Lower lobe of right lung (tissue), 2 donors: ENCODE data around the gene CACNA1C. TPM values are rescaled to one million over a fixed set of nuclear protein-coding genes. Genes with fewer than 3 reads are reported as not detected.
A peak's percentile ranks its signal among the peaks of the same experiment; 100 is the strongest.

ENCODE experiments used
- ATAC-seq, 2 donors: fragments of 200-7000 bp; cut with Tn5 transposase; one replicate each; pipeline ENCODE4 v1.9.1; 2020 to 2022; ENCODE audit warnings: mild to moderate bottlenecking in 2 of 2, moderate library complexity in 2 of 2
- DNase-seq: peaks from one replicate; pipeline ENCODE4 v3.0.0-alpha.2; 2020
- H3K27ac ChIP-seq: fragments of 200-600 bp; one replicate; pipeline ENCODE4 v1.8.0; 2022
- H3K27me3 ChIP-seq: fragments of 200-600 bp; one replicate; pipeline ENCODE4 v1.8.0; 2022; ENCODE audit warnings: low read depth
- H3K36me3 ChIP-seq: fragments of 200-600 bp; one replicate; pipeline ENCODE4 v1.8.0; 2022; ENCODE audit warnings: mild to moderate bottlenecking
- H3K4me1 ChIP-seq: fragments of 200-600 bp; one replicate; pipeline ENCODE4 v1.8.0; 2022
- H3K4me3 ChIP-seq: fragments of 200-600 bp; one replicate; pipeline ENCODE4 v1.8.0; 2022; ENCODE audit warnings: mild to moderate bottlenecking
- H3K9me3 ChIP-seq: fragments of 200-600 bp; one replicate; pipeline ENCODE4 v1.8.0; 2022
- intact Hi-C: fragments of 100-400 bp; cut with DNase I; formaldehyde crosslinking; loops from one replicate; pipeline ENCODE4 v1.11.0; 2022
- total RNA-seq: library from RNA; stranded (reverse); fragmentation: NEBNext Ultra II Directional; extraction: Animal tissue kit (Norgen Biotek cat#: 25700); gene quantifications from one replicate; pipeline ENCODE4 v1.2.1, GENCODE V29; 2021
- TF ChIP-seq, protein P1 (sequence below): fragments of 200-600 bp; IDR thresholded peaks from one replicate; pipeline ENCODE4 v1.8.0; 2022; ENCODE audit warnings: antibody characterized with exemption, mild to moderate bottlenecking
- donor health status: DM: no; HTN: yes; CAD: no; lungs with severe emphysema.

The CACNA1C gene
- total RNA-seq, 1 donor from 2014 or later = 8.4 TPM

DNA sequence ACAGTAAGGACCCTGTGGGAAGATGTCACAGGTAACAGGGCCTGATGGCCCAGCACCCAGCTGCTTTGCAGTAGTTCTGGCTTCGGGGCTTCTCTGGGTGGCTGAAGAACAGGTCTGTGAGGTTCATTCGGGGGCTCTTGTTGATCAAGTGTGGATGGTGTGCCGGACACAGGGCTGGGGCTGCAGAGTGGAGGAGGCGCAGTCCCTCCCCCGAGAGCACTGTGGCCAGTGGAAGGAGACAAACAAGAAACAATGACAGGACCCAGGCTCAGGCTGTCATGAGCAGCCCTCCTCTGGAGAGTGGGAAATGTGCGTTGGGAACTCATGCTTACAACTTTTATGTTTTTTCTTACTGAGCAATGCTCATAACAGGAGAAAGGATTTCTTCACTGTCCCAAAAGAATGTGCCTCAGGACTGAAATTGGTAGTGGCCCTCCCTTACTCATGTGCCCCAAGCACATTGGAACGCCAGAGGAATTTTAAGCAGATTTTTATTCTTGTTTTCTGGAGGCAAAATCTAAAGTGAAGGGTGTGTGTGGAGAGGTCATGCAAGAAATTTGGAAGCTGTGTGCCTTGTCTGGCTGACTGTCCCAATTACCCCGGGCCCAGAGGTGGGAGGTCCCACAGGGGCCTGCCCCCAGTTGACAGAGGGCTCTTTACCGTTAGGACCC is 233.8 kb downstream of the CACNA1C start:
- no peak for DNase-seq
- Histone ChIP-seq H3K4me3 (no peak overlapping the region), H3K9me3 (no peaks in the 10 kb centered on the region), H3K36me3 (no peaks in the 10 kb centered on the region), H3K4me1 (peaks cover 61% of the 10 kb centered on the region), H3K27me3 (peaks cover 4% of the 10 kb centered on the region), H3K27ac (peak overlapping the region; percentile 44)
- TF ChIP-seq, protein P1, sequence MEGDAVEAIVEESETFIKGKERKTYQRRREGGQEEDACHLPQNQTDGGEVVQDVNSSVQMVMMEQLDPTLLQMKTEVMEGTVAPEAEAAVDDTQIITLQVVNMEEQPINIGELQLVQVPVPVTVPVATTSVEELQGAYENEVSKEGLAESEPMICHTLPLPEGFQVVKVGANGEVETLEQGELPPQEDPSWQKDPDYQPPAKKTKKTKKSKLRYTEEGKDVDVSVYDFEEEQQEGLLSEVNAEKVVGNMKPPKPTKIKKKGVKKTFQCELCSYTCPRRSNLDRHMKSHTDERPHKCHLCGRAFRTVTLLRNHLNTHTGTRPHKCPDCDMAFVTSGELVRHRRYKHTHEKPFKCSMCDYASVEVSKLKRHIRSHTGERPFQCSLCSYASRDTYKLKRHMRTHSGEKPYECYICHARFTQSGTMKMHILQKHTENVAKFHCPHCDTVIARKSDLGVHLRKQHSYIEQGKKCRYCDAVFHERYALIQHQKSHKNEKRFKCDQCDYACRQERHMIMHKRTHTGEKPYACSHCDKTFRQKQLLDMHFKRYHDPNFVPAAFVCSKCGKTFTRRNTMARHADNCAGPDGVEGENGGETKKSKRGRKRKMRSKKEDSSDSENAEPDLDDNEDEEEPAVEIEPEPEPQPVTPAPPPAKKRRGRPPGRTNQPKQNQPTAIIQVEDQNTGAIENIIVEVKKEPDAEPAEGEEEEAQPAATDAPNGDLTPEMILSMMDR = no peak
- intact Hi-C loops = no loop called here
- ATAC-seq = no peak

DNA sequence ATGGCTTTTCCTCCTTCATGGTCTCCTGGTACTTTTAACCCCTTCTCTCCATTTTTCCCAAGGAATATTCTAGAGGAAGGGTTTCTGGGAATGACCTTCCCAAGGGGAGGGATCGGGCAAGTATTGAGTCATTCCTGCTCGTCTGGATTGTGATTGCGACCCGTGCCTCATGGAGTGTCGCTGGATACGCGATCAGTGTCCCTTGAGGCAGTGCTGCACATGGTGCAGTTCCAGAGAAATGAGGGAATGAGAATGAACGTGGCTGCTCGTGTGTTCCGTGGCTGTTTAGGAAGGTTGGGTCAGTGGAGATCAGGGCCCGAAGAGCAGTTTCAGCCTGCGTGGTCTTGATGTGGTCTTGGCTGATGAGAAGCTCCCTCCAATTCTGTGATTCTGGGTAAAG is 234.4 kb downstream of the CACNA1C start:
- TF ChIP-seq, protein P1 = no peak
- no peaks in the 10 kb centered on the region for H3K36me3 ChIP-seq
- no peak overlapping the region for H3K4me3 ChIP-seq
- peak overlapping the region; percentile 44 for H3K27ac ChIP-seq
- ATAC-seq = no peak
- no peaks in the 10 kb centered on the region for H3K9me3 ChIP-seq
- peaks cover 61% of the 10 kb centered on the region for H3K4me1 ChIP-seq
- H3K27me3 ChIP-seq = peaks cover 4% of the 10 kb centered on the region
- DNase-seq = no peak
- intact Hi-C loops = no loop called here

DNA sequence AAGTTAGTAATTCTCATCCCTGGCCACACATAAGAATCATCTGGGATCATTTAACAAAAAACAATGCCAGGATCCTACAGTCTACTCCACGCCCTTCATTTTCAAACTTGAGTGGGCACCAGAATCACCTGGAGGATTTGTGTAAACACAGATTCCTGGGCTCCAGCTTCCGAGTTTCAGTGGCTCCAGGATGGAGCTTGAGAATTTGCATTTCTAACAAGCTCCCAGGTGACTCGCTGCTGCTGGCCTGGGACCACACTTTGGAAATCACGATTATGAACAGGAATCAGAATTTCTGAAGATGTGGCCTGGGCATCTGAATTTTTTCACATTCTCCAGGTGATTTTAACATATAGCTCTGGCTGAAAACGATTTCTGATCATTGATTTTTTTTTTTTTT is 234.8 kb downstream of the CACNA1C start:
- H3K4me1 ChIP-seq = peaks cover 56% of the 10 kb centered on the region
- H3K9me3 ChIP-seq = no peaks in the 10 kb centered on the region
- peaks cover 4% of the 10 kb centered on the region for H3K27me3 ChIP-seq
- ATAC-seq (no peak), DNase-seq (no peak)
- intact Hi-C loops = no loop called here
- H3K27ac ChIP-seq = peak overlapping the region; percentile 44
- no peak overlapping the region for H3K4me3 ChIP-seq
- no peaks in the 10 kb centered on the region for H3K36me3 ChIP-seq
- TF ChIP-seq, protein P1 = no peak

DNA sequence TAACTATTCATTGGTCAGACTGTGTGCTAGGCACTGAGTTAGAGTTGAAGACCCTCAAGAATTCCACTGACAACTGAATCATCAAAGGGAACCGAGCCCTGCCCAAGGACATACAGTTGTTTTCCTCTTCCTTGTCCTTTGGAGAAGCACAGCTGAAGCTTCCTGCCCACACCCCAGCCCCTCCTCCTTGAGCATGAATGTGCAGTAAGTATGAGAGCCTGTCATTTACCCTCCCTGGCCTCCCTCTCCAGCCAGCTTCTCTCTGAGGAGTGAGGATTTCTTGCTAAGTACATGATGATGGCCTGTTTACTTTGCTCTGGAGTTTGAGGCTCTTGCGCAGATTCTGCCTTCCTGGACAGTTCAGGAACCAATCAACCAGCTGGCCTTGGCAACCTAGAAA is 235.2 kb downstream of the CACNA1C start:
- Histone ChIP-seq H3K27ac (no peak overlapping the region), H3K9me3 (no peaks in the 10 kb centered on the region), H3K4me3 (no peak overlapping the region), H3K4me1 (peaks cover 52% of the 10 kb centered on the region), H3K27me3 (peaks cover 4% of the 10 kb centered on the region), H3K36me3 (no peaks in the 10 kb centered on the region)
- peak in 1 of 2 donors; percentile 29 for ATAC-seq
- TF ChIP-seq, protein P1 = no peak
- intact Hi-C loops = no loop called here
- DNase-seq = no peak

DNA sequence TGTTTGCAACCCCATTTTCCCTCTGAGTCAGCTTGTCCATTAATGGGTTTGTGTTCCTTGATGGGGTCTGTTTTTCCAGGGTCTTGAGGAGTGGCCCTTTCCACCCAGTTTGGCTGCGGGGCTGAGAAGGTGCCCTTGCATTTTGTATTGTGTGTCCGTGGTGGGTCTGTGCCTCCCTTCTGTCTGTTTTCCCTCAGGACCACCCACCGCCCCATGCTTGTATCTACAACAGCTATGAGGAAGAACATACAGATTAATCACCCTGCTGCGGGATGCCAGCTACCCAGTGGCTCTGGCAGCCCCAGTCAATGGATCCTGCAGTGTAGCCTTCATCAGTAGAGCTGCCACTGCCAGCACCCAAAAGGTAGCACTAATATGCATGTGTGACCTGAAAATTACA is 235.7 kb downstream of the CACNA1C start:
- intact Hi-C loops = no loop called here
- no peaks in the 10 kb centered on the region for H3K36me3 ChIP-seq
- DNase-seq (no peak), ATAC-seq (no peak)
- TF ChIP-seq, protein P1 = no peak
- H3K9me3 ChIP-seq = no peaks in the 10 kb centered on the region
- peaks cover 4% of the 10 kb centered on the region for H3K27me3 ChIP-seq
- peaks cover 48% of the 10 kb centered on the region for H3K4me1 ChIP-seq
- no peak overlapping the region for H3K27ac ChIP-seq
- H3K4me3 ChIP-seq = no peak overlapping the region
